HepG2 (cell line): ENCODE results near the gene SMARCC1. TPM values are rescaled to one million over a fixed set of nuclear protein-coding genes. Genes with fewer than 3 reads are reported as not detected.

Source experiments
- AKAP8 ChIP-seq: sonication (generic); formaldehyde crosslinking; IDR thresholded peaks from 2 replicates; pipeline ENCODE4 v1.5.1; 2020; ENCODE audit warnings: mild to moderate bottlenecking, missing genetic modification reagents
- DPF2 ChIP-seq: sonication (generic); formaldehyde crosslinking; IDR thresholded peaks from 2 replicates; pipeline ENCODE4 v1.4.0; 2020; ENCODE audit warnings: mild to moderate bottlenecking, low read depth, missing genetic modification reagents, borderline replicate concordance
- EED ChIP-seq: sonication (generic); formaldehyde crosslinking; IDR thresholded peaks from 2 replicates; pipeline ENCODE4 v1.5.0; 2020; ENCODE audit warnings: mild to moderate bottlenecking, missing genetic modification reagents
- GATA4 ChIP-seq: sonication (generic); IDR thresholded peaks from 2 replicates; pipeline ENCODE4 v1.6.1; 2016; ENCODE audit warnings: antibody characterized with exemption, low read depth, borderline replicate concordance
- KAT8 ChIP-seq: IDR thresholded peaks from 2 replicates; pipeline ENCODE4 v1.6.1; 2016; ENCODE audit warnings: missing genetic modification reagents, missing compliant biosample characterization
- KDM5A ChIP-seq: fragments of 200-600 bp; sonication (generic); IDR thresholded peaks from 2 replicates; pipeline ENCODE4 v1.7.0; 2018; ENCODE audit warnings: antibody characterized with exemption, mild to moderate bottlenecking, low read length, borderline replicate concordance
- NFE2L2 ChIP-seq: fragments of 150-350 bp; IDR thresholded peaks from 2 replicates; pipeline ENCODE4 v1.6.1; 2014; ENCODE audit warnings: low read length
- ONECUT2 ChIP-seq: sonication (generic); formaldehyde crosslinking; IDR thresholded peaks from 2 replicates; pipeline ENCODE4 v1.4.0; 2020; ENCODE audit warnings: missing genetic modification reagents
- SIX1 ChIP-seq: sonication (generic); formaldehyde crosslinking; IDR thresholded peaks from 2 replicates; pipeline ENCODE4 v1.4.0; 2020; ENCODE audit warnings: missing genetic modification reagents, borderline replicate concordance
- SOX5 ChIP-seq: IDR thresholded peaks from 2 replicates; pipeline ENCODE4 v1.6.1; 2016; ENCODE audit warnings: borderline replicate concordance
- YEATS2 ChIP-seq: sonication (generic); formaldehyde crosslinking; IDR thresholded peaks from 2 replicates; pipeline ENCODE4 v1.4.0; 2020; ENCODE audit warnings: missing genetic modification reagents, borderline replicate concordance
- ZNF703 ChIP-seq: sonication (generic); formaldehyde crosslinking; IDR thresholded peaks from 2 replicates; pipeline ENCODE4 v1.5.1; 2020; ENCODE audit warnings: missing genetic modification reagents, mild to moderate bottlenecking, moderate library complexity, borderline replicate concordance
- ZNF790 ChIP-seq: sonication (generic); formaldehyde crosslinking; IDR thresholded peaks from 2 replicates; pipeline ENCODE4 v1.8.0; 2022; ENCODE audit warnings: missing genetic modification reagents, mild to moderate bottlenecking, borderline replicate concordance
- ZNF883 ChIP-seq: sonication (generic); formaldehyde crosslinking; IDR thresholded peaks from 2 replicates; pipeline ENCODE4 v1.5.1; 2020; ENCODE audit warnings: mild to moderate bottlenecking, missing genetic modification reagents; ENCODE audit errors: not compliant biosample characterization
- polyA plus RNA-seq, 8 experiments: library from polyadenylated mRNA; depleted of rRNA in 3 of 8; stranded (reverse) in 7 of 8; unstranded in 1 of 8; fragments of >200 nt; fragmentation: Illumina TruSeq in 4 of 8; extraction: Trizol in 4 of 8; gene quantifications; 2 replicates each; pipeline versions ENCODE4 v1.2.1 to v1.2.3, GENCODE V29; 2011 to 2016; ENCODE audit warnings: low read depth in 4 of 8, missing spikeins in 1 of 8, mixed read lengths in 1 of 8; ENCODE audit not compliant: insufficient read depth in 1 of 8
- total RNA-seq, 5 experiments: library from RNA; depleted of rRNA; stranded (reverse); fragments of >200 nt; fragmentation: Illumina TruSeq; extraction: Trizol; gene quantifications; 2 replicates each; pipeline ENCODE4 v1.2.3, GENCODE V29; 2016; ENCODE audit warnings: low read depth in 1 of 5
- TF ChIP-seq, protein P1 (sequence below): IDR thresholded peaks from 2 replicates; pipeline ENCODE4 v1.6.1; 2016; ENCODE audit warnings: control low read depth
- TF ChIP-seq, protein P2 (sequence below): sonication (generic); formaldehyde crosslinking; IDR thresholded peaks from 2 replicates; pipeline ENCODE4 v1.5.1; 2020; ENCODE audit warnings: missing genetic modification reagents, mild to moderate bottlenecking, borderline replicate concordance
- TF ChIP-seq, protein P3 (sequence below): IDR thresholded peaks from 2 replicates; pipeline ENCODE4 v1.6.1; 2016; ENCODE audit warnings: missing compliant biosample characterization, missing genetic modification reagents, borderline replicate concordance
- TF ChIP-seq, protein P4 (sequence below): sonication (generic); formaldehyde crosslinking; IDR thresholded peaks from 2 replicates; pipeline ENCODE4 v1.4.0; 2020; ENCODE audit warnings: mild to moderate bottlenecking, missing genetic modification reagents
- TF ChIP-seq, protein P5 (sequence below): sonication (generic); formaldehyde crosslinking; IDR thresholded peaks from 2 replicates; pipeline ENCODE4 v1.4.0; 2020; ENCODE audit warnings: missing genetic modification reagents

The SMARCC1 gene
- total and polyA plus RNA-seq, 2 of the 13 experiments (the other 11 are each of a cell fraction or from before 2014, with no cell fraction given) = 47.9 to 58.4 TPM

DNA sequence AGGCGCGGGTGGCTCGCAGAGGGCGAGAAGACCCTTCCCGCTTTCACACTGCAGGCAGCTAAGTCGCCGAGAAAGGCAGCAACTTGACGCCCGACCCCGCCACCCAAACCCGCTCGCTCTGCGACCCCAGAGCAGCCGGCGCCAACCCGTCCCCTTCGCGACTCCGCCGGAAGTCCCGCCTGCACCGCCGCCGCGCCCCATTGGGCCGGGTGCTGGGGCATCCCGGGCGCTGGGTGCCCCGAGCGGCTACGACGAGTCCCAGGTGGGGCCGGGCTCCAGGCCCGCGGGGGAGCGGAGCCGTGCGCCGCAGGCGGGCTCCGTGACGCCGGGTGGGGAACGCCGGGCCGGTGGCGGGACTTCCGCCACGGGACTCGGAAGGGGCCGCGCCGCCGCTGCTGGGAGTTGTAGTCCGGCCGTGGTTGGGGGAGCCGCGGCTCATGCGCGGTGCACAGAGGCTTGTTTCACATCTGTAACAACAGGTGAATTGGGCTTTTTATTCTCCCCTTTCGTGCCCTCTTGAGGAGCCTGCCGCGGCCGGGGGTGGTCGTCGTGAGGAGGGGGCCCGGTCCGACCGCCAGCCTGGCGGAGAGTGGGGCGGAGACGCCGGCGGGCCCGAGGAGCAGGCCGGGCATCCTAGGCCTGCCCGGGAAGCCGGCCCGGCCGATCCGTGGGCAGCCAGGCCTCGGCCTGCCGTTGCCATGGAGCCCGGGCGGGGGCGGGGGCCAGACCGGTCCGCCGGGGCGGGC, 21.2 kb upstream of the SMARCC1 start, which contains the start of gene DHX30 (continued):
- TF ChIP-seq ZNF883 (CRISPR knock-in tag) (peak; percentile 48), YEATS2 (no peak), EED (CRISPR knock-in tag) (no peak), NFE2L2 (no peak), DPF2 (CRISPR knock-in tag) (no peak), ZNF703 (CRISPR knock-in tag) (0 out of 2 replicates have a peak, but pooled peaks have one; percentile 11), AKAP8 (CRISPR knock-in tag) (no peak), GATA4 (no peak), KDM5A (peak; percentile 52; the same call in 1 of the 2 replicates), ONECUT2 (CRISPR knock-in tag) (no peak), KAT8 (CRISPR knock-in tag) (peak; percentile 36; the same call in 1 of the 2 replicates), SIX1 (CRISPR knock-in tag) (no peak), ZNF790 (CRISPR knock-in tag) (peak; percentile 69; the same call in 1 of the 2 replicates), SOX5 (0 out of 2 replicates have a peak, but pooled peaks have one; percentile 5)
- TF ChIP-seq, protein P1, sequence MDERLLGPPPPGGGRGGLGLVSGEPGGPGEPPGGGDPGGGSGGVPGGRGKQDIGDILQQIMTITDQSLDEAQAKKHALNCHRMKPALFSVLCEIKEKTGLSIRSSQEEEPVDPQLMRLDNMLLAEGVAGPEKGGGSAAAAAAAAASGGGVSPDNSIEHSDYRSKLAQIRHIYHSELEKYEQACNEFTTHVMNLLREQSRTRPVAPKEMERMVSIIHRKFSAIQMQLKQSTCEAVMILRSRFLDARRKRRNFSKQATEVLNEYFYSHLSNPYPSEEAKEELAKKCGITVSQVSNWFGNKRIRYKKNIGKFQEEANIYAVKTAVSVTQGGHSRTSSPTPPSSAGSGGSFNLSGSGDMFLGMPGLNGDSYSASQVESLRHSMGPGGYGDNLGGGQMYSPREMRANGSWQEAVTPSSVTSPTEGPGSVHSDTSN (CRISPR knock-in tag) = no peak
- TF ChIP-seq, protein P2, sequence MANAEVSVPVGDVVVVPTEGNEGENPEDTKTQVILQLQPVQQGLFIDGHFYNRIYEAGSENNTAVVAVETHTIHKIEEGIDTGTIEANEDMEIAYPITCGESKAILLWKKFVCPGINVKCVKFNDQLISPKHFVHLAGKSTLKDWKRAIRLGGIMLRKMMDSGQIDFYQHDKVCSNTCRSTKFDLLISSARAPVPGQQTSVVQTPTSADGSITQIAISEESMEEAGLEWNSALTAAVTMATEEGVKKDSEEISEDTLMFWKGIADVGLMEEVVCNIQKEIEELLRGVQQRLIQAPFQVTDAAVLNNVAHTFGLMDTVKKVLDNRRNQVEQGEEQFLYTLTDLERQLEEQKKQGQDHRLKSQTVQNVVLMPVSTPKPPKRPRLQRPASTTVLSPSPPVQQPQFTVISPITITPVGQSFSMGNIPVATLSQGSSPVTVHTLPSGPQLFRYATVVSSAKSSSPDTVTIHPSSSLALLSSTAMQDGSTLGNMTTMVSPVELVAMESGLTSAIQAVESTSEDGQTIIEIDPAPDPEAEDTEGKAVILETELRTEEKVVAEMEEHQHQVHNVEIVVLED (CRISPR knock-in tag) = peak; percentile 79
- TF ChIP-seq, protein P3, sequence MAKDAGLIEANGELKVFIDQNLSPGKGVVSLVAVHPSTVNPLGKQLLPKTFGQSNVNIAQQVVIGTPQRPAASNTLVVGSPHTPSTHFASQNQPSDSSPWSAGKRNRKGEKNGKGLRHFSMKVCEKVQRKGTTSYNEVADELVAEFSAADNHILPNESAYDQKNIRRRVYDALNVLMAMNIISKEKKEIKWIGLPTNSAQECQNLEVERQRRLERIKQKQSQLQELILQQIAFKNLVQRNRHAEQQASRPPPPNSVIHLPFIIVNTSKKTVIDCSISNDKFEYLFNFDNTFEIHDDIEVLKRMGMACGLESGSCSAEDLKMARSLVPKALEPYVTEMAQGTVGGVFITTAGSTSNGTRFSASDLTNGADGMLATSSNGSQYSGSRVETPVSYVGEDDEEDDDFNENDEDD (CRISPR knock-in tag) = peak; percentile 29; the same call in 1 of the 2 replicates
- TF ChIP-seq, protein P4, sequence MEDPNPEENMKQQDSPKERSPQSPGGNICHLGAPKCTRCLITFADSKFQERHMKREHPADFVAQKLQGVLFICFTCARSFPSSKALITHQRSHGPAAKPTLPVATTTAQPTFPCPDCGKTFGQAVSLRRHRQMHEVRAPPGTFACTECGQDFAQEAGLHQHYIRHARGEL (CRISPR knock-in tag) = no peak
- TF ChIP-seq, protein P5, sequence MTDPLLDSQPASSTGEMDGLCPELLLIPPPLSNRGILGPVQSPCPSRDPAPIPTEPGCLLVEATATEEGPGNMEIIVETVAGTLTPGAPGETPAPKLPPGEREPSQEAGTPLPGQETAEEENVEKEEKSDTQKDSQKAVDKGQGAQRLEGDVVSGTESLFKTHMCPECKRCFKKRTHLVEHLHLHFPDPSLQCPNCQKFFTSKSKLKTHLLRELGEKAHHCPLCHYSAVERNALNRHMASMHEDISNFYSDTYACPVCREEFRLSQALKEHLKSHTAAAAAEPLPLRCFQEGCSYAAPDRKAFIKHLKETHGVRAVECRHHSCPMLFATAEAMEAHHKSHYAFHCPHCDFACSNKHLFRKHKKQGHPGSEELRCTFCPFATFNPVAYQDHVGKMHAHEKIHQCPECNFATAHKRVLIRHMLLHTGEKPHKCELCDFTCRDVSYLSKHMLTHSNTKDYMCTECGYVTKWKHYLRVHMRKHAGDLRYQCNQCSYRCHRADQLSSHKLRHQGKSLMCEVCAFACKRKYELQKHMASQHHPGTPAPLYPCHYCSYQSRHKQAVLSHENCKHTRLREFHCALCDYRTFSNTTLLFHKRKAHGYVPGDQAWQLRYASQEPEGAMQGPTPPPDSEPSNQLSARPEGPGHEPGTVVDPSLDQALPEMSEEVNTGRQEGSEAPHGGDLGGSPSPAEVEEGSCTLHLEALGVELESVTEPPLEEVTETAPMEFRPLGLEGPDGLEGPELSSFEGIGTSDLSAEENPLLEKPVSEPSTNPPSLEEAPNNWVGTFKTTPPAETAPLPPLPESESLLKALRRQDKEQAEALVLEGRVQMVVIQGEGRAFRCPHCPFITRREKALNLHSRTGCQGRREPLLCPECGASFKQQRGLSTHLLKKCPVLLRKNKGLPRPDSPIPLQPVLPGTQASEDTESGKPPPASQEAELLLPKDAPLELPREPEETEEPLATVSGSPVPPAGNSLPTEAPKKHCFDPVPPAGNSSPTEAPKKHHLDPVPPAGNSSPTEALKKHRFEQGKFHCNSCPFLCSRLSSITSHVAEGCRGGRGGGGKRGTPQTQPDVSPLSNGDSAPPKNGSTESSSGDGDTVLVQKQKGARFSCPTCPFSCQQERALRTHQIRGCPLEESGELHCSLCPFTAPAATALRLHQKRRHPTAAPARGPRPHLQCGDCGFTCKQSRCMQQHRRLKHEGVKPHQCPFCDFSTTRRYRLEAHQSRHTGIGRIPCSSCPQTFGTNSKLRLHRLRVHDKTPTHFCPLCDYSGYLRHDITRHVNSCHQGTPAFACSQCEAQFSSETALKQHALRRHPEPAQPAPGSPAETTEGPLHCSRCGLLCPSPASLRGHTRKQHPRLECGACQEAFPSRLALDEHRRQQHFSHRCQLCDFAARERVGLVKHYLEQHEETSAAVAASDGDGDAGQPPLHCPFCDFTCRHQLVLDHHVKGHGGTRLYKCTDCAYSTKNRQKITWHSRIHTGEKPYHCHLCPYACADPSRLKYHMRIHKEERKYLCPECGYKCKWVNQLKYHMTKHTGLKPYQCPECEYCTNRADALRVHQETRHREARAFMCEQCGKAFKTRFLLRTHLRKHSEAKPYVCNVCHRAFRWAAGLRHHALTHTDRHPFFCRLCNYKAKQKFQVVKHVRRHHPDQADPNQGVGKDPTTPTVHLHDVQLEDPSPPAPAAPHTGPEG = peak; percentile 30; the same call in 1 of the 2 replicates
